ENCODE data around the gene YKT6.

The YKT6 gene

GRCh38 chr7:44226396-44226753 is 25.6 kb downstream of the YKT6 start:
- Mint-ChIP-seq H3K27me3 (peaks cover 10% of the 10 kb centered on the region), H3K4me3 (no peak overlapping the region), H3K9me3 (no peaks in the 10 kb centered on the region), H3K27ac (no peak overlapping the region), H3K4me1 (peaks cover 6% of the 10 kb centered on the region)
- ATAC-seq (no peak), DNase-seq (no peak)

- no peak overlapping the region for H3K4me3 Mint-ChIP-seq
These were observed 27.1 kb downstream of the YKT6 start for GRCh38 chr7:44227911-44228310.

GRCh38 chr7:44228571-44229350 is 28.0 kb downstream of the YKT6 start:
- no peak for ATAC-seq
- H3K27me3 Mint-ChIP-seq = peaks cover 10% of the 10 kb centered on the region
- no peaks in the 10 kb centered on the region for H3K4me1 Mint-ChIP-seq
- H3K27ac Mint-ChIP-seq = no peak overlapping the region
- no peak overlapping the region for H3K4me3 Mint-ChIP-seq
- no peak for DNase-seq
- H3K9me3 Mint-ChIP-seq = no peaks in the 10 kb centered on the region

More at GRCh38 chr7:44227911-44228310, 27.1 kb downstream of the YKT6 start:
- Mint-ChIP-seq H3K4me1 (peaks cover 6% of the 10 kb centered on the region), H3K27me3 (peaks cover 10% of the 10 kb centered on the region), H3K9me3 (no peaks in the 10 kb centered on the region), H3K27ac (peak overlapping the region in 1 of 2 donors; percentile 71)
- ATAC-seq (no peak), DNase-seq (no peak)

GRCh38 chr7:44229546-44230105 is 28.8 kb downstream of the YKT6 start:
- no peaks in the 10 kb centered on the region for H3K9me3 Mint-ChIP-seq
- H3K27ac Mint-ChIP-seq = no peak overlapping the region
- ATAC-seq (no peak), DNase-seq (no peak)
- no peaks in the 10 kb centered on the region for H3K4me1 Mint-ChIP-seq
- H3K27me3 Mint-ChIP-seq = peaks cover 10% of the 10 kb centered on the region
- no peak overlapping the region for H3K4me3 Mint-ChIP-seq

- no peak overlapping the region for H3K4me3 Mint-ChIP-seq
- peaks cover 10% of the 10 kb centered on the region for H3K27me3 Mint-ChIP-seq
- no peaks in the 10 kb centered on the region for H3K4me1 Mint-ChIP-seq
- H3K9me3 Mint-ChIP-seq = no peaks in the 10 kb centered on the region
- no peak overlapping the region for H3K27ac Mint-ChIP-seq
- ATAC-seq = no peak
- DNase-seq = no peak
These were observed 29.5 kb downstream of the YKT6 start for GRCh38 chr7:44230286-44230685.

- DNase-seq (no peak), ATAC-seq (no peak)
- H3K27ac Mint-ChIP-seq = no peak overlapping the region
- peaks cover 3% of the 10 kb centered on the region for H3K27me3 Mint-ChIP-seq
- no peak overlapping the region for H3K4me3 Mint-ChIP-seq
- no peaks in the 10 kb centered on the region for H3K9me3 Mint-ChIP-seq
- no peaks in the 10 kb centered on the region for H3K4me1 Mint-ChIP-seq
These were observed 30.3 kb downstream of the YKT6 start for GRCh38 chr7:44231088-44231487.

- H3K9me3 Mint-ChIP-seq = no peaks in the 10 kb centered on the region
- H3K27me3 Mint-ChIP-seq = no peaks in the 10 kb centered on the region
- H3K4me3 Mint-ChIP-seq = no peak overlapping the region
- no peak for DNase-seq
- no peaks in the 10 kb centered on the region for H3K4me1 Mint-ChIP-seq
- no peak overlapping the region for H3K27ac Mint-ChIP-seq
- no peak for ATAC-seq
These were observed 31.6 kb downstream of the YKT6 start for GRCh38 chr7:44232396-44232795.

- no peak for DNase-seq
- ATAC-seq = no peak
- no peaks in the 10 kb centered on the region for H3K4me1 Mint-ChIP-seq
- H3K27me3 Mint-ChIP-seq = no peaks in the 10 kb centered on the region
- H3K9me3 Mint-ChIP-seq = no peaks in the 10 kb centered on the region
- no peak overlapping the region for H3K4me3 Mint-ChIP-seq
- no peak overlapping the region for H3K27ac Mint-ChIP-seq
These were observed 32.3 kb downstream of the YKT6 start for GRCh38 chr7:44232901-44233715.

- Mint-ChIP-seq H3K9me3 (no peaks in the 10 kb centered on the region), H3K4me1 (no peaks in the 10 kb centered on the region), H3K27me3 (no peaks in the 10 kb centered on the region), H3K4me3 (no peak overlapping the region), H3K27ac (no peak overlapping the region)
- DNase-seq (no peak), ATAC-seq (no peak)
These were observed 34.3 kb downstream of the YKT6 start for GRCh38 chr7:44235066-44235465.

- Mint-ChIP-seq H3K27ac (peak overlapping the region in 1 of 2 donors; percentile 83), H3K27me3 (no peaks in the 10 kb centered on the region), H3K4me3 (no peak overlapping the region)
These were observed 35.0 kb downstream of the YKT6 start for GRCh38 chr7:44235582-44236332.

GRCh38 chr7:44236333-44236728 is 35.6 kb downstream of the YKT6 start:
- H3K4me3 Mint-ChIP-seq = no peak overlapping the region
- H3K27ac Mint-ChIP-seq = no peak overlapping the region
- DNase-seq (no peak), ATAC-seq (no peak)
- H3K4me1 Mint-ChIP-seq = peaks cover 8% of the 10 kb centered on the region
- no peaks in the 10 kb centered on the region for H3K27me3 Mint-ChIP-seq
- no peaks in the 10 kb centered on the region for H3K9me3 Mint-ChIP-seq

More at GRCh38 chr7:44235582-44236332, 35.0 kb downstream of the YKT6 start:
- peaks cover 2% of the 10 kb centered on the region for H3K4me1 Mint-ChIP-seq
- ATAC-seq = no peak
- no peak for DNase-seq
- no peaks in the 10 kb centered on the region for H3K9me3 Mint-ChIP-seq

GRCh38 chr7:44237696-44238095 is 36.9 kb downstream of the YKT6 start:
- no peak overlapping the region for H3K27ac Mint-ChIP-seq
- no peaks in the 10 kb centered on the region for H3K27me3 Mint-ChIP-seq
- no peak for ATAC-seq
- DNase-seq = no peak
- no peaks in the 10 kb centered on the region for H3K9me3 Mint-ChIP-seq
- peaks cover 11% of the 10 kb centered on the region for H3K4me1 Mint-ChIP-seq
- H3K4me3 Mint-ChIP-seq = no peak overlapping the region

GRCh38 chr7:44238116-44238695 is 37.4 kb downstream of the YKT6 start:
- Mint-ChIP-seq H3K4me3 (no peak overlapping the region), H3K27ac (no peak overlapping the region), H3K4me1 (peaks cover 11% of the 10 kb centered on the region), H3K27me3 (no peaks in the 10 kb centered on the region), H3K9me3 (no peaks in the 10 kb centered on the region)
- DNase-seq = no peak
- ATAC-seq = no peak

- DNase-seq = no peak
- H3K27ac Mint-ChIP-seq = no peak overlapping the region
- ATAC-seq = no peak
- no peaks in the 10 kb centered on the region for H3K27me3 Mint-ChIP-seq
- peaks cover 14% of the 10 kb centered on the region for H3K4me1 Mint-ChIP-seq
- no peaks in the 10 kb centered on the region for H3K9me3 Mint-ChIP-seq
- no peak overlapping the region for H3K4me3 Mint-ChIP-seq
These were observed 38.6 kb downstream of the YKT6 start for GRCh38 chr7:44239361-44239760.

GRCh38 chr7:44240376-44240775 is 39.6 kb downstream of the YKT6 start:
- no peak for ATAC-seq
- Mint-ChIP-seq H3K4me1 (peaks cover 16% of the 10 kb centered on the region), H3K4me3 (no peak overlapping the region), H3K27me3 (no peaks in the 10 kb centered on the region), H3K27ac (no peak overlapping the region), H3K9me3 (no peaks in the 10 kb centered on the region)
- no peak for DNase-seq
